Neural cell (in vitro differentiated cells): ENCODE measurements around the gene CBLIF.

ENCODE experiments used
- EP300 ChIP-seq: fragments of 450-650 bp; conservative IDR thresholded peaks from 2 replicates; pipeline ENCODE4 v1.6.1; 2014; ENCODE audit warnings: antibody characterized with exemption, mild to moderate bottlenecking, moderate library complexity; ENCODE audit not compliant: poor library complexity, severe bottlenecking
- MXI1 ChIP-seq: fragments of 450-650 bp; conservative IDR thresholded peaks from 2 replicates; pipeline ENCODE4 v1.6.1; 2014; ENCODE audit warnings: antibody characterized with exemption, mild to moderate bottlenecking; ENCODE audit not compliant: poor library complexity, severe bottlenecking
- TF ChIP-seq, protein P1 (sequence below): fragments of 450-650 bp; IDR thresholded peaks from 2 replicates; pipeline ENCODE4 v1.5.1; 2014; ENCODE audit warnings: antibody characterized with exemption, mild to moderate bottlenecking, moderate library complexity; ENCODE audit not compliant: poor library complexity, severe bottlenecking
- TF ChIP-seq, protein P2 (sequence below): IDR thresholded peaks from 2 replicates; pipeline ENCODE4 v1.6.1; 2012; ENCODE audit warnings: borderline replicate concordance

- TF ChIP-seq, protein P1, sequence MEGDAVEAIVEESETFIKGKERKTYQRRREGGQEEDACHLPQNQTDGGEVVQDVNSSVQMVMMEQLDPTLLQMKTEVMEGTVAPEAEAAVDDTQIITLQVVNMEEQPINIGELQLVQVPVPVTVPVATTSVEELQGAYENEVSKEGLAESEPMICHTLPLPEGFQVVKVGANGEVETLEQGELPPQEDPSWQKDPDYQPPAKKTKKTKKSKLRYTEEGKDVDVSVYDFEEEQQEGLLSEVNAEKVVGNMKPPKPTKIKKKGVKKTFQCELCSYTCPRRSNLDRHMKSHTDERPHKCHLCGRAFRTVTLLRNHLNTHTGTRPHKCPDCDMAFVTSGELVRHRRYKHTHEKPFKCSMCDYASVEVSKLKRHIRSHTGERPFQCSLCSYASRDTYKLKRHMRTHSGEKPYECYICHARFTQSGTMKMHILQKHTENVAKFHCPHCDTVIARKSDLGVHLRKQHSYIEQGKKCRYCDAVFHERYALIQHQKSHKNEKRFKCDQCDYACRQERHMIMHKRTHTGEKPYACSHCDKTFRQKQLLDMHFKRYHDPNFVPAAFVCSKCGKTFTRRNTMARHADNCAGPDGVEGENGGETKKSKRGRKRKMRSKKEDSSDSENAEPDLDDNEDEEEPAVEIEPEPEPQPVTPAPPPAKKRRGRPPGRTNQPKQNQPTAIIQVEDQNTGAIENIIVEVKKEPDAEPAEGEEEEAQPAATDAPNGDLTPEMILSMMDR = no peak
- TF ChIP-seq, protein P2, sequence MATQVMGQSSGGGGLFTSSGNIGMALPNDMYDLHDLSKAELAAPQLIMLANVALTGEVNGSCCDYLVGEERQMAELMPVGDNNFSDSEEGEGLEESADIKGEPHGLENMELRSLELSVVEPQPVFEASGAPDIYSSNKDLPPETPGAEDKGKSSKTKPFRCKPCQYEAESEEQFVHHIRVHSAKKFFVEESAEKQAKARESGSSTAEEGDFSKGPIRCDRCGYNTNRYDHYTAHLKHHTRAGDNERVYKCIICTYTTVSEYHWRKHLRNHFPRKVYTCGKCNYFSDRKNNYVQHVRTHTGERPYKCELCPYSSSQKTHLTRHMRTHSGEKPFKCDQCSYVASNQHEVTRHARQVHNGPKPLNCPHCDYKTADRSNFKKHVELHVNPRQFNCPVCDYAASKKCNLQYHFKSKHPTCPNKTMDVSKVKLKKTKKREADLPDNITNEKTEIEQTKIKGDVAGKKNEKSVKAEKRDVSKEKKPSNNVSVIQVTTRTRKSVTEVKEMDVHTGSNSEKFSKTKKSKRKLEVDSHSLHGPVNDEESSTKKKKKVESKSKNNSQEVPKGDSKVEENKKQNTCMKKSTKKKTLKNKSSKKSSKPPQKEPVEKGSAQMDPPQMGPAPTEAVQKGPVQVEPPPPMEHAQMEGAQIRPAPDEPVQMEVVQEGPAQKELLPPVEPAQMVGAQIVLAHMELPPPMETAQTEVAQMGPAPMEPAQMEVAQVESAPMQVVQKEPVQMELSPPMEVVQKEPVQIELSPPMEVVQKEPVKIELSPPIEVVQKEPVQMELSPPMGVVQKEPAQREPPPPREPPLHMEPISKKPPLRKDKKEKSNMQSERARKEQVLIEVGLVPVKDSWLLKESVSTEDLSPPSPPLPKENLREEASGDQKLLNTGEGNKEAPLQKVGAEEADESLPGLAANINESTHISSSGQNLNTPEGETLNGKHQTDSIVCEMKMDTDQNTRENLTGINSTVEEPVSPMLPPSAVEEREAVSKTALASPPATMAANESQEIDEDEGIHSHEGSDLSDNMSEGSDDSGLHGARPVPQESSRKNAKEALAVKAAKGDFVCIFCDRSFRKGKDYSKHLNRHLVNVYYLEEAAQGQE = no peak
- TF ChIP-seq EP300 (no peak), MXI1 (no peak)
Observed at GRCh38 chr11:59807047-59807610, 38.2 kb downstream of the CBLIF start.
